ENCODE data around the gene DSG3. TPM values are rescaled to one million over a fixed set of nuclear protein-coding genes. Genes with fewer than 3 reads are reported as not detected.

Gene DSG3
- total and polyA plus RNA-seq, 11 donors, result 0.01 to 0.07 TPM; not detected in 9

DNA sequence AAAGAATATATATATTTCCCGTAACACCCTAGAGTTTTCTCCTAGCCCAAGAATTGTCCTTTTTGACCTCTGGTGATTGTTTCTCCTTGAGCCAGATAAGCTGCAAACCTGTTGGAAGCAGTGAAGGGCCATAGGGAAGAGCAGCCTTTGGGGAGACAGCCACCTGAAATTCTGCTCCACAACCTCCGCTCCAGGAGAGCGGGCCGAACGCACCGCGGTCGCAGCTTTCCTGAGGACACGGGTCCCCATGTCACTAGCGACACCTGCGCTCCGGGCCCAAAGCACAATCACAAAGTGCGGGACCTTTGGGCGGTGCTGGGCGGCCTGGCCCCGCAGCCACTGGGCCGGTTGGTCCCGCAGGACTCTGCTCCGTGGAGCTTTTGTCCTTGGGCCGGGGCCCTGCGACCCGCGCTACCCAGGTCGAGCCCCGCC is 49.9 kb downstream of the DSG3 start:
- peak in 1 of 4 donors; percentile 51 for ATAC-seq
- Histone ChIP-seq H3K36me3 (no peaks in the 10 kb centered on the region), H3K4me3 (peak overlapping the region; percentile 52 to 76 (median 68)), H3K9me3 (no peaks in the 10 kb centered on the region), H3K27ac (peak overlapping the region; percentile 22 to 84 (median 71)), H3K4me1 (peaks cover 0 to 19% (median 0%) of the 10 kb centered on the region in 12 donors), H3K27me3 (peaks cover 0 to 30% (median 0%) of the 10 kb centered on the region in 9 donors)
- intact Hi-C loops (cut with DNase I), result loop anchor here in 6 of 10 donors (5.0 to 10.0 kb wide), 6 partner anchors 220 to 395 kb away; partner anchors contain the start of gene DSC2 (in 3 of the 6)
- no peak for TF ChIP-seq POLR2A (IDR thresholded peaks at IDR 0.05)
- WGBS, 4 donors, result 22 to 38% (median 34%) methylated on average over 23 to 25 of the region's 25 CpGs
- peak in 2 of 5 donors; percentile 26 to 67 for DNase-seq

DNA sequence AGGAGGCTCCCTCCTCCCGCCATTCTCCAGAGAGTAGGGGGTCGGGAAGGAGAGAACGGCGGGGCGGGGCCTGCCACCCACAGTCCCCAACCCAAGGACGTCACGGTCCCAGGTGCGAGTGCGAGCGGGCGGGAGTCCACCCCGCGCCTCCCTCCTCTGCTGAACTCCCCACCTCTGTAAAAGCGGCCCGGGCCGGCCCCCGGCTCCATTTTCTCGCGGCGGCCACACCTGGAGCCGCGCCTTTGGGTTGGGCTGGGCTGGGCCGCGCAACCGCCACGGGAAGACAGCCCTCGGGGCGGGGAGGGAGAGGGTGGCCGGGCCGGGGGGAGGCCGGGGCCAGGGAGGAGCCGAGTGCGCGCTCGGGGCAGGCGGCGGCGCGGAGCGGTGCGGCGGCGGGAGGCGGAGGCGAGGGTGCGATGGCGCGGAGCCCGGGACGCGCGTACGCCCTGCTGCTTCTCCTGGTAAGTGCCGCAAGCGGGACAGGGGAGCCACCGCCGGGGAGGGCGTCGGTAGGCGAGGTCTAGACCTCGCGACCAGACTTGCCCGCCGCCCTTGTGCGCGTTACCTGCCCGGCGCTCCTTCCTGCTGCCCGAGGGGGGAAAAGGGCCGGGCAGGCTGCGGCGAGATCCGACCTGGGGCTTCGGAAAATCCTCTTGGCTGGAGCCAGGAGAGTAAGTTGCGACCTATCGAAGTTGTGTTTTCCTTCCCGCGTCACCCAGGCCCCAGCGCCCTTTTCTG is 50.5 kb downstream of the DSG3 start, which contains the start of gene DSG2:
Gene DSG2, plus strand, starts transcription at position 342 of the 738 bp plus-strand sequence. Its CDS starts 75 bp downstream, at position 417.
- Histone ChIP-seq H3K27me3 (peaks cover 0 to 30% (median 0%) of the 10 kb centered on the region in 9 donors), H3K27ac (peak within 1 kb of the TSS; percentile 52 to 84 (median 71)), H3K4me3 (peak within 1 kb of the TSS; percentile 52 to 76 (median 68)), H3K36me3 (no peaks in the 10 kb centered on the region), H3K9me3 (no peaks in the 10 kb centered on the region), H3K4me1 (peaks cover 0 to 19% (median 0%) of the 10 kb centered on the region in 12 donors)
- ATAC-seq (peak; percentile 90 to 97 (median 96)), DNase-seq (peak; percentile 62 to 79 (median 78))
- intact Hi-C loops (cut with DNase I), result loop anchor here in 6 of 10 donors (2.0 to 10.0 kb wide), 7 partner anchors 221 to 397 kb away; partner anchors contain the start of gene DSC2 (in 3 of the 6)
- WGBS, 4 donors, result 1 to 2% (median 2%) methylated on average over 19 to 79 of the region's 79 CpGs
- TF ChIP-seq, protein P1, sequence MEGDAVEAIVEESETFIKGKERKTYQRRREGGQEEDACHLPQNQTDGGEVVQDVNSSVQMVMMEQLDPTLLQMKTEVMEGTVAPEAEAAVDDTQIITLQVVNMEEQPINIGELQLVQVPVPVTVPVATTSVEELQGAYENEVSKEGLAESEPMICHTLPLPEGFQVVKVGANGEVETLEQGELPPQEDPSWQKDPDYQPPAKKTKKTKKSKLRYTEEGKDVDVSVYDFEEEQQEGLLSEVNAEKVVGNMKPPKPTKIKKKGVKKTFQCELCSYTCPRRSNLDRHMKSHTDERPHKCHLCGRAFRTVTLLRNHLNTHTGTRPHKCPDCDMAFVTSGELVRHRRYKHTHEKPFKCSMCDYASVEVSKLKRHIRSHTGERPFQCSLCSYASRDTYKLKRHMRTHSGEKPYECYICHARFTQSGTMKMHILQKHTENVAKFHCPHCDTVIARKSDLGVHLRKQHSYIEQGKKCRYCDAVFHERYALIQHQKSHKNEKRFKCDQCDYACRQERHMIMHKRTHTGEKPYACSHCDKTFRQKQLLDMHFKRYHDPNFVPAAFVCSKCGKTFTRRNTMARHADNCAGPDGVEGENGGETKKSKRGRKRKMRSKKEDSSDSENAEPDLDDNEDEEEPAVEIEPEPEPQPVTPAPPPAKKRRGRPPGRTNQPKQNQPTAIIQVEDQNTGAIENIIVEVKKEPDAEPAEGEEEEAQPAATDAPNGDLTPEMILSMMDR (IDR thresholded peaks at IDR 0.05), result no peak
- no peak for TF ChIP-seq POLR2A (IDR thresholded peaks at IDR 0.05)

DNA sequence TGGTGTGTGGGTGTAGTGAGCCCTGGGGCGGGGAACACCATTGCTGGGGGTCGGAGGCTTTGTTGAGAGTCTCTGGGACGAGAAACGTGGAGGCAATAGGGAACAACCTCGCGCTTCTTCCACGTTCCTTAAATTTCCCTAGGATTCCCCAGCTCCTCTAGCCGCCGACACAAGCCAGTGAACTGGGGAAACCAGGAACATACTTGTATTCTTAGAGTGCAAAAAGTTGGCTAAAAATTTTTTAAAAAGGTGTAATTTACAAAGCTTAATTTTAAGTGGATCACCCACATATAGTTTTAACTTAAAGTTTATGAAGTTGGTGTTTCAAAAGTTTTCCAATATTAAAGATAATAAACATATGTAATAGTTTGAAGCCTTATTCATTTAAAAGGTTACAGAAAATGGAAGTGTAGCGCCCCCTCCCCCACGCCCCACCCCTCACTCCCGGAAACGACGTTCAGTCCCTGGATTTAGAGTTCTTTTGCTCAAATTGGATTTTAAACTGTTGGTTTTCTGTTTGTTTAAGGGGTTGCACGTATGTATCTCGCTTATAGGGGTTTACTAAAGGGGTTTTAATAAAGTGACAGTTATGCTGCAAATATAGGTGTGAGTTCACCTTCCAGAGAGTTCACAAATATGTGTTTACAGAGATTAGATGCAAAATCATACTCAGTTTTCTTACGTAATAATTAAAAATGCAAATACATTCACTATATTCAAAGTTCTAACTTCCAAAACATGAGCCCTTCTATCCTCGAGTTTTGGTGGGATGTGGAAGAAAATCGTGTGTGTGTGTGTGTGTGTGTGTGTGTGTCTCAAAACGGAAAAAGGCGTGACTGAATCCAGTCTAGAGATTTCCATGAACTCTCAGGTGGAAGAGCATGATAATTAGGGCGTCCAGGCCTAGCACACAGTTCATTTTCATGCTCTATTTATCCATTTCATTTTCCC is 51.3 kb downstream of the DSG3 start:
- DNase-seq (no peak), ATAC-seq (peak in 1 of 4 donors; percentile 34)
- H3K27ac ChIP-seq, result peak overlapping the region; percentile 52 to 84 (median 71)
- peaks cover 0 to 30% (median 0%) of the 10 kb centered on the region in 9 donors for H3K27me3 ChIP-seq
- TF ChIP-seq POLR2A (IDR thresholded peaks at IDR 0.05), result no peak
- TF ChIP-seq, protein P1 (IDR thresholded peaks at IDR 0.05), result peak in 1 of 12 donors; percentile 6
- H3K9me3 ChIP-seq, result no peaks in the 10 kb centered on the region
- H3K36me3 ChIP-seq, result no peaks in the 10 kb centered on the region
- intact Hi-C loops (cut with DNase I), result loop anchor here in 6 of 10 donors (2.0 to 10.0 kb wide), 7 partner anchors 222 to 398 kb away; partner anchors contain the start of gene DSC2 (in 3 of the 6)
- peaks cover 0 to 19% (median 0%) of the 10 kb centered on the region in 12 donors for H3K4me1 ChIP-seq
- peak overlapping the region; percentile 52 to 76 (median 68) for H3K4me3 ChIP-seq
- 10 to 18% (median 13%) methylated on average over 22 of the region's 22 CpGs for WGBS, 4 donors

DNA sequence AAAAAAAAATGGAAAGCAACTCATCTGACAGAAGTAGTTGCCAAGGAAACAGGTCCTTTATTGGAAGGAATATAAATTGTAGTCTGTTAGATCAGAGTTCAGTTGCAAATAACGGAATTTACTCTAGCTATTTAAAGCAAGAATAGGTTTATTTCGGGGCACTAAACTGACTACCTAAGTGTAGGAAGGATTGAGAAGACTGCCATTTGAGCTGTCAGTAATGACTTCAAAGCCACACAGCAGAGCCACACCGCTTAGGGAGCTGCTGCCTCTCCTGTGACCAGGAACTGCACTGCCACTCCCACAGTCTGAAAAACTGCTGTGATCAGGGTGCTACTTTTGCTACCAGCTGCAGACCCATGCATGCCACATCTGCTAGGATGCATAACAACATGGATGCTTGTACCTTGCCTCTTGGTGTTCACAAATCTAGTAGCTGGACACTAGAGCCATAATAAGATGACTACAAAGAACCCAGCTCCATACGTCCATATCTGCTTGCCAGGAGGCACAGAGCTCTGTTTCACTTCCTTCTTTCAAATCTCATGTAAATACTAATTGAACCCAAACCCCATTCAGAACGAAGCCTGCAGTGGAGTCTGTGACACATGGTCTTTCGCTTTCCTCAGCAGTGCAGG is 52.6 kb downstream of the DSG3 start:
- H3K4me3 ChIP-seq, result no peak overlapping the region
- H3K9me3 ChIP-seq, result no peaks in the 10 kb centered on the region
- TF ChIP-seq, protein P1 (IDR thresholded peaks at IDR 0.05), result no peak
- no peak for TF ChIP-seq POLR2A (IDR thresholded peaks at IDR 0.05)
- DNase-seq, result no peak
- no peak overlapping the region for H3K27ac ChIP-seq
- peaks cover 0 to 30% (median 0%) of the 10 kb centered on the region in 9 donors for H3K27me3 ChIP-seq
- H3K36me3 ChIP-seq, result no peaks in the 10 kb centered on the region
- peaks cover 0 to 22% (median 2%) of the 10 kb centered on the region in 12 donors for H3K4me1 ChIP-seq
- WGBS, 4 donors, result 66 to 77% (median 76%) methylated on average over 6 of the region's 6 CpGs
- intact Hi-C loops (cut with DNase I), result loop anchor here in 6 of 10 donors (5.0 to 10.0 kb wide), 6 partner anchors 75 to 505 kb away; partner anchors contain the start of gene DSC2 (in 2 of the 6)
- ATAC-seq, result no peak
